ENCODE measurements around the gene KCNC1. TPM values are rescaled to one million over a fixed set of nuclear protein-coding genes. Genes with fewer than 3 reads are reported as not detected.

The KCNC1 gene
- total RNA-seq, 1 donor from 2014 or later, result not detected

GRCh38 chr11:17750013-17750800, 15.6 kb downstream of the KCNC1 start:
- DNase-seq (ENCODE audit: low spot score) (no peak), ATAC-seq (no peak)

GRCh38 chr11:17750801-17751165, 16.2 kb downstream of the KCNC1 start:
- ATAC-seq (peak; percentile 83), DNase-seq (ENCODE audit: low spot score) (no peak)

- DNase-seq (ENCODE audit: low spot score) (no peak), ATAC-seq (peak; percentile 24)
Measured at GRCh38 chr11:17751558-17751957, 17.0 kb downstream of the KCNC1 start.

DNA sequence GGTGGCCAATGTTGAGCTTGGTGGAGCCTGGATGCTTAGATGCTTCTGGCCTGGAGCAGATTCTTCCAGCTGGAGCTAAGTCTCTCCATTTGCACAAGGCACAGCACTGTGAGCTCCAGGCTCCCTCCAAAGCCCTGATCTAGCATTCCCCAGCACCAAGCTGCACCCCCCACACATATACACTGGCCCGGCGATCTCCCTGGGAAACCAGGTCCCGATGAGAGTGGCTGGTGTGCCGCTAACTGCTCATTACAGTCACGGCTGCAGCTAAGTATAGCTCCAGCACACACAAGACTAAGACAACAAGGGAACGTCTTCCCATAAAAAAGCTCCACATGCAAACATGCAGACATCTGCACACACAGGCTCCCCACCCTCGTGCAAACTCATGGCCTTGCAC, 17.6 kb downstream of the KCNC1 start:
- DNase-seq (ENCODE audit: low spot score) (no peak), ATAC-seq (no peak)

GRCh38 chr11:17753153-17753552, 18.6 kb downstream of the KCNC1 start:
- ATAC-seq, result no peak

GRCh38 chr11:17753641-17754040, 19.1 kb downstream of the KCNC1 start:
- DNase-seq (ENCODE audit: low spot score), result no peak
- no peak for ATAC-seq

More at GRCh38 chr11:17753153-17753552, 18.6 kb downstream of the KCNC1 start:
- no peak for DNase-seq (ENCODE audit: low spot score)

DNA sequence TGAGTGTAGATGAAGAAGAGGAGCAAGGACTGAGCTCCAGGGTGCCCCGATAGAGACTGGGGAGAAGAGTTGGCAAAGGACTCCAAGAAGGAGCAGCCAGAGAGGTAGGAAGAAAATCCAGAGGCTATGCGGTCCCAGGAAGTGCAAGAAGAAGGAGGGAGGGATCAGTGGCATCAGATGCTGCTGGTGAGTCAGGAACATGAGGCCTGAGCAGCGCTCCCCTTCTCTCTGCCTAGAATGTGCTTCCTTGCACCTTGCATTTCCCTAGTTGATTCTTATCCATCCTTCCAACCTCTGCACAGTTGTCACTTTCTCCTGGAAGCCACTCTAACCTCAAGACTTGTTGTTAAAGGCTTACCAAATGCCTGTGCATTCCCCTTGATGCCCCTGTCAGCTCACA, 21.3 kb downstream of the KCNC1 start:
- DNase-seq (ENCODE audit: low spot score), result no peak
- no peak for ATAC-seq

DNA sequence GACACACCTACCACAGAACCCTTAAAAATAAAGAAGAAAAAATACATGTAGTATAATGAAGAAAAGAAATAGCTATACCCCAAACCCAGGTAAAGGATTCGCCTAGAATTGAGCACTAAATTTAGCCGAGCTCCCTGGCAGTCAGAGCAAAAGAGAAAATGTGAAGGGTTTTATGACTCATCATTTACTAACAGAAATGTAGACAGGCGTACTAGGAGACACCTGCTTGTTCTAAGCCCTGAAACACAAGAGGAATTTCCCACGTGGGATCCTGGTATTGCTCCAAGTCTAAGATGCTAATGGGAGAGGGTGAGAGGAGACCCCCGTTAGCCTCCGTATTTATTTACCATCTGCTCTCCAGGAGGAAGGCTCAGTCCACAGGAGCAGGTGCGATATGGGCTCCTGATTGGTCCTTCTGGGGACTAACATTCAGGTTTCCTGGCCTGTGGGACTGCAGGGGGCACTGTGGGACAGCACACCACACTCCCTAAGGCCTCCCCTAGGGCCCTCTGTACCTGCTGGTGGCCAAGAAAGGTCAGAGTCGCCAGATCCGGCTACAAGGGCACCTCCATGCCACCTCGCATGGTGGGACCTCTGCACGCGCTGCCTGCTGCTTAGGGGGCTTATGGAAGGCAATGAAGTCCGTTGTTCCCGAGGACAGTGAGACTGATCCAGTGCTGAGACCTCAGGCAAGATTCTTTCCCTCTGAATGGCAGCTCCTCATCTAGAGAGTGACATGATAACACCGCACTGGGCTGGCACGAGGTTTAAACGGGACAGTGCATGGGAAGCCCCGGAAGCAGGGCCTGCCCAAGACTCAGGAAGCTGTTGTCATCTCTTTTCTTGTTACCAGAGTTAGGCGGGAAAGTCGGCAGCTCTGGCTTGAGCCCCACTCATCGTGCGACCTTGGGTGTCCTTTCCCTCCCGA, 25.8 kb downstream of the KCNC1 start:
- DNase-seq (ENCODE audit: low spot score), result peak; percentile 78

DNA sequence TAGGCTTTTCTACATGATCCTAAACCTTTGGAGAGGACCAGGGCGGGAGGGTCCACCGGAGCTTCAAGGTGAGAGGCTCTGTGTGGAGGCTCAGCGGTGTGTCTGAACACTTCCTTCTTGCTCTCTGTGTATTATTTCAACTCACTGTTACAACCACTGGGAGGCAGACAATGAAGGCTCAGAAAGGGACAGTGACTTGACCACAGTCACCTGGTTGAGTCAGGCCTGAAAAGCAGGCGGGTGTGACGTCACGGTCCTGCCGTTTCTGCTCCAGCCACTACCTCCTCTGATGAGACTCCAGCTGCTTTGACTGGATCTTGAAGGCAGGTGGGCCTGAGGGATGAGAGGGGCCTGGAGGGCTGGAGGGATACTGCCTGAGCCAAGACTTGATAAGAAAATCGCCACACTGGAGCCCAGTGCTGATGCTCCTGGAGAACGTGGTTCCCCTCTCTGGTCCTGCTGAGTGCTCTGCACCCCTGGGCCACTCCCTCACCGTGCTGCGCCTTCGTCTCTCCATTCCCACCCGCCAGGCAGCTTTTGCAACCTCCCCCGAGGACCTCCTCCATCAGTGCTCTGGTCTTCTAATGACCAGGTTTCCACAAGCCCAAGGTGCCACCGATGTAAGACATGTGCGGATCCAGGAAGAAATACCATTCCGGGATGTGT, 27.9 kb downstream of the KCNC1 start:
- ATAC-seq (no peak), DNase-seq (ENCODE audit: low spot score) (no peak)

More for the DNA sequence above, 25.8 kb downstream of the KCNC1 start:
- ATAC-seq, result peak; percentile 99

DNA sequence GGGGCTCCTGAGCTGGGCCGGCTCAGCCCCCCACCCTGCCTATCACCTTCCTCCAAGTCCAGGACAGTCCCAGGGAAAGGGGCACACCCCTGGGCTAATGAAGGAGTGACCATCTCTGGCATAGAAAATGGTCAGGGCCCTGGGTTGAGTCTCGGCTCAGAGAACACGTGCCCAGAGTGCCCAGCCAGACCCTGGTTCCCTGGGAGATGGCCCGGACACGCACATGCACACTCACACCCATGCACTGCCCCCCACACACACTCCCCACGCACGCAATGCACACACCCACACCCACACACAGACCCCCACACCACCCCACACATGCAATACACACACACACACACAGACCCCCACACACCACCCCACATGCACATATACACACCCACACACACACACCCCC, 28.7 kb downstream of the KCNC1 start:
- ATAC-seq (no peak), DNase-seq (ENCODE audit: low spot score) (no peak)

- no peak for ATAC-seq
- no peak for DNase-seq (ENCODE audit: low spot score)
Measured at GRCh38 chr11:17763703-17764102, 29.1 kb downstream of the KCNC1 start.

DNA sequence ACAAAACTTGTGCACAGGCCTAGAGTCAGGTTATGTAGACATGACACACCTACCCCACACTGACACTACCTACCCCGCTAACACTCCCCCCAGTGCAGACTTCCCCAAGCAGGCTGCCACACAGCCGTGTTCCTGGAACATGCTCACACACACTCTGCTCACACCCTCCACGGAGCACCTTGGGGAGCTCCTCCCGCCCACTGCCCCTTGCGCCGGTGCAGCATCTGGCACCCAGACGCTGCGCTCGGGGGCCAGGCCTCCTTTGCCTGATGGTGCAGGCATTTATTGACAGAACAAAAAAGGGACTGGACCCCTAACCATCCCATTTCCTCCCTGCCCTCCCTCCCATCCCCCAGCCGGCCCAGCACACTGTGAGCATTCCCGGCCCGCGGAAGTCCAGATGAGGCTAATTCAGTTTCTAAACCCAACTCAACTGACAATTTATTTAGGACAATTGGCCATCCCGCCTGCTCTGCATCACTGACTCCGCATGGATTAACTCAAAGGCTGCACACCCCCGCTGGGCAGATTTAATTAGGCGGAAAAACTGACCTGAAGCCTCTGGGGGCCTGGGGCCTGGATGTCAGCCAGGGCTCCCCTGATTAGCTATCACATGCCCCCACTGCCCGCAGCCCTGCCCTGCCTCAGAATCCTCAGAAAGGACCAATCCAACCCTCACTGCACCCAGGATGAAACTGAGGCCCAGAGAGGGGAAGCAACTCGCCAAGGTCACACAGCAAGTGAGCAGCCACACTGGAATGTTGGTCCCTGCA, 30.1 kb downstream of the KCNC1 start:
- ATAC-seq (no peak), DNase-seq (ENCODE audit: low spot score) (no peak)

GRCh38 chr11:17765356-17766072, 30.9 kb downstream of the KCNC1 start:
- ATAC-seq (no peak), DNase-seq (ENCODE audit: low spot score) (no peak)

DNA sequence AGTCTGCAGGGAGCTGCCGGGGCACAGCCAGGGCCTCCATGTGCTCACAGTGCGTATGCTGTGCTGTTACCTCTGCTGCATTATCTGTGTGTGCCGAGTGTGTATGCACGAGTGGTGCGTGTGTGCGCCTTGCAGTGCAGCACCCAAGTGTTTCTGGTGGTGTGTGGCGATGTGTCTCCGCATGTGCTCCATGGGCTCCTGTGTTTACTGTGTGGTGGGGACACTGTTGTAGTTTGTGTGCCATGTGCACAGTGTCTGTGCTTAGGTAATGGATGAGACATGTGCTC, 31.4 kb downstream of the KCNC1 start:
- no peak for DNase-seq (ENCODE audit: low spot score)
- ATAC-seq, result no peak

DNA sequence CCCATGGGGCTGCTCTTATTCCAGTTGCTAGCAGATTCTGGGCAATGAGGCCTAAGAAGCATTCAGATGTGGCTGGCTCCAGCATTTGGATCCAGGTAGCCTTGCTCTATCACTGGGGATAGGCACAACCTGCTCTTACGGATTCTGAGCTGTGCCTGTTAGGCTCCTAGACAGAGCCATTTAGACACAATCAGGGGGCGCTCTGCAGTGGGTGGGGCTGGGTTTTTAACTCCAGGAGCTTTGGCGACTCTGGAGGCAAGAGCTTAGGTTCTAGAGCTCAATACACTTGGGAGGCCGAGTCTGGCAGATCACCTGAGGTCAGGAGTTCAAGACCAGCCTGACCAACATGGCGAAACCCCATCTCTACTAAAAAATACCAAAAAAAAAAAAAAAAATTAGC, 32.0 kb downstream of the KCNC1 start:
- no peak for DNase-seq (ENCODE audit: low spot score)
- ATAC-seq, result no peak

DNA sequence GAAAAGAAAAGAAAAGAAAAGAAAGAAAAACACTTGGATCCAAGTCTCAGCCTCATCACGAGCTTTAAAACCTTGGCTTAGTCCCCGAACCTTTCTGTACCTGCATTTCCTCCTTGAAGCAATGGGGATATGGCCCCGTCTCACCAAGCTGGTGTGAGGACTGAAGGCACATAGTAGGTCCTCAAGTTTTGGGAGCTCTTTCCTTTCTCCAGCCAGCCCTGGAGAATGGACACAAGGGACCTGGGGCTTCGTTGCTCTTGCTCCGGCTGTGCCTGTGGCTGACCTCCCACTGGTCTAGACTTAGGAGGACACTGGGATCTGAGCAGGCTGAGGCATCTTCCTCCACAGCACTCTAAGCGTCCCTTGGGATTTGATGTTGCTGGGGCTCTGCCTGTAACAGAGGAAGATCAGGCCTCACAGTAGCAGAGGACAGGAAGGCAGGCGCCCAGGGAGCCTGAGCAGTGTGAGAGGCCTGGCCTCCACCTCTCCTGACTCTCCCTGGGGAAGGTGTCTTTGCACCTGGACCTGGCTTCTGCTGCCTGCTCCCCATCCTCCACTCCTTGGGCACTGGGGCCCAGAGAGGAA, 32.8 kb downstream of the KCNC1 start:
- ATAC-seq (no peak), DNase-seq (ENCODE audit: low spot score) (no peak)

DNA sequence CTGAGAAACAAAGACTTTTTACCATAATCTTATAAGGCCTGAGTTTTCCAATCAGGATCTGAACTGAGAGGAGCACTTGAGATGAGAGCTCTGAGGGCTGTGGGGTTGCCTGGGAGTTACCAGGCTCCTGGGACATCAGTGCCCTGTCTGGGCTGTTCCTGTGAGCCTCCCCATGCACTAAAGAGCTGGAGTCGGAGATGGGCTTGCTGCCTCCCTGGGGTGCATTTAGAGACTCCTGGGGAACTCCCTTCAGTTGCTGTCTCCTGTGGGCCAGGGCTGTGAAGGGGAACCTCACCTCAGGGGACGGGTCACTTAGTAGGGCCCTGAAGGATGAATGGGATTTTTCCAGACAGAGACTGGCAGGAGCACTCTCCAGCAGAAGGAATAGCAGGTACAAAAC, 33.3 kb downstream of the KCNC1 start:
- ATAC-seq, result no peak
- DNase-seq (ENCODE audit: low spot score), result no peak

- ATAC-seq, result no peak
- DNase-seq (ENCODE audit: low spot score), result no peak
Measured at GRCh38 chr11:17768547-17768946, 34.0 kb downstream of the KCNC1 start.

DNA sequence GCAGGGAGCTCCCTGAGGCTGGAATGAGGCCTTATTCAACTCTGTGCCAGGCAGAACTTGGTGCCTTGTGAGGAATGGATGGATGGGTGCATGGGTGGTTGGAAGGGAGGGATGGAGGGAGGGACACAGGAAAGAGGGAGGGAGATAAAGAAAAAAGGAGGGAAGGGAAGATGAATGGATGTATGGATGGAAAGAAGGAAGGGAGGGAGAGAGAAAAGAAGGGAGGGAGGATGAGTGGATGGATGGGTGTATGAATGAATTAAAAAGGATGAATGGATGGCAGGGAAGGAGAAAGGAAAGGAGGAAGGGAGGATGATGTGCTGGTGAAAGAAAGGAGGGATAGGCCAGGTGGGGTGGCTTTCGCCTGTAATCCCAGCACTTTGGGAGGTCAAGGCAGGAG, 34.6 kb downstream of the KCNC1 start:
- no peak for ATAC-seq

More for the DNA sequence above, 34.6 kb downstream of the KCNC1 start:
- no peak for DNase-seq (ENCODE audit: low spot score)

All from left lobe of liver (tissue), 2 donors.